ENCODE measurements around the gene RAB26. TPM values are rescaled to one million over a fixed set of nuclear protein-coding genes. Genes with fewer than 3 reads are reported as not detected.
A peak's percentile ranks its signal among the peaks of the same experiment; 100 is the strongest.
"Not testable (repeated sequence)": the region's sequence is repeated elsewhere in the genome, so short reads cannot be mapped to it uniquely, and the experiment has no call there.

RAB26 gene
- total RNA-seq, 1 donor from 2014 or later: 4.1 TPM

- not testable (repeated sequence) for FAIRE-seq
- DNase-seq (ENCODE audit: low spot score in 2 of 2): peak in 1 of 2 donors; percentile 50
Measured at GRCh38 chr16:2135770-2136490, 12.5 kb upstream of the RAB26 start, which contains the start of gene PKD1. Gene PKD1 (minus strand): TSS chr16:2135898. CDS start chr16:2135689, 209 bp downstream.

- no peak for DNase-seq (ENCODE audit: low spot score in 2 of 2)
- no peak for FAIRE-seq
Measured at GRCh38 chr16:2142942-2143877, 5.2 kb upstream of the RAB26 start.

- DNase-seq (ENCODE audit: low spot score in 2 of 2) (no peak), FAIRE-seq (no peak)
Measured at GRCh38 chr16:2143878-2144485, 4.4 kb upstream of the RAB26 start.

GRCh38 chr16:2145843-2146242 is 2.6 kb upstream of the RAB26 start:
- no peak for FAIRE-seq
- DNase-seq (ENCODE audit: low spot score in 2 of 2): no peak

- no peak for DNase-seq (ENCODE audit: low spot score in 2 of 2)
- no peak for FAIRE-seq
Measured at GRCh38 chr16:2147378-2147777, 1.0 kb upstream of the RAB26 start.

- no peak for FAIRE-seq
- DNase-seq (ENCODE audit: low spot score in 2 of 2): no peak
Measured at GRCh38 chr16:2148714-2149629, 547 bp downstream of the RAB26 start.

GRCh38 chr16:2149630-2150417 is 1.4 kb downstream of the RAB26 start:
- no peak for DNase-seq (ENCODE audit: low spot score in 2 of 2)
- no peak for FAIRE-seq

- FAIRE-seq: no peak
- DNase-seq (ENCODE audit: low spot score in 2 of 2): no peak
Measured at GRCh38 chr16:2150418-2151187, 2.2 kb downstream of the RAB26 start.

- FAIRE-seq (no peak), DNase-seq (ENCODE audit: low spot score in 2 of 2) (no peak)
Measured at GRCh38 chr16:2151188-2152091, 3.0 kb downstream of the RAB26 start.

GRCh38 chr16:2152695-2153506 is 4.5 kb downstream of the RAB26 start:
- DNase-seq (ENCODE audit: low spot score in 2 of 2) (no peak), FAIRE-seq (no peak)

GRCh38 chr16:2154533-2155090 is 6.2 kb downstream of the RAB26 start:
- no peak for DNase-seq (ENCODE audit: low spot score in 2 of 2)
- FAIRE-seq: no peak

- FAIRE-seq (peak; percentile 98), DNase-seq (ENCODE audit: low spot score in 2 of 2) (peak; percentile 99 to 100)
Measured at GRCh38 chr16:2155091-2155950, 6.9 kb downstream of the RAB26 start, which contains the start of gene TRAF7. Gene TRAF7 (plus strand): TSS chr16:2155782. CDS start chr16:2163921, 8,139 bp downstream.

- DNase-seq (ENCODE audit: low spot score in 2 of 2) (no peak), FAIRE-seq (no peak)
Measured at GRCh38 chr16:2155977-2156848, 7.8 kb downstream of the RAB26 start.

GRCh38 chr16:2156849-2157224 is 8.4 kb downstream of the RAB26 start:
- DNase-seq (ENCODE audit: low spot score in 2 of 2) (no peak), FAIRE-seq (no peak)

Measured in frontal cortex (tissue), 4 donors.